Measurements from ENCODE around the gene OPHN1. TPM values are rescaled to one million over a fixed set of nuclear protein-coding genes. Genes with fewer than 3 reads are reported as not detected.

OPHN1 gene
- total RNA-seq, 2 experiments from 2014 or later = 0.04 TPM; not detected in 1

- Mint-ChIP-seq H3K9me3 (peaks cover 2% of the 10 kb centered on the region), H3K4me3 (no peak overlapping the region), H3K27me3 (no peaks in the 10 kb centered on the region), H3K36me3 (ENCODE audit: low read depth) (no peaks in the 10 kb centered on the region), H3K27ac (no peak overlapping the region), H3K4me1 (ENCODE audit: low read depth) (no peaks in the 10 kb centered on the region)
- intact Hi-C loops (cut with micrococcal nuclease) = no loop called here
- ChIA-PET CTCF (interaction anchor here (1.1 kb wide), 1 partner anchor 9 kb away, joined by 4 read pairs; no protein-coding TSS in a partner anchor), POLR2A (no interaction called here)
- no peak for ATAC-seq
- peak; percentile 3 for DNase-seq
- TF ChIP-seq CTCF (IDR thresholded peaks at IDR 0.05) = no peak
These were observed 414.8 kb downstream of the OPHN1 start for GRCh38 chrX:68018248-68019203.

- Mint-ChIP-seq H3K36me3 (ENCODE audit: low read depth) (no peaks in the 10 kb centered on the region), H3K4me1 (ENCODE audit: low read depth) (no peaks in the 10 kb centered on the region), H3K9me3 (peaks cover 3% of the 10 kb centered on the region), H3K27ac (no peak overlapping the region), H3K27me3 (no peaks in the 10 kb centered on the region), H3K4me3 (no peak overlapping the region)
- ChIA-PET CTCF (no interaction called here), POLR2A (no interaction called here)
- ATAC-seq = no peak
- intact Hi-C loops (cut with micrococcal nuclease) = no loop called here
- no peak for TF ChIP-seq CTCF (IDR thresholded peaks at IDR 0.05)
- DNase-seq = no peak
These were observed 434.8 kb downstream of the OPHN1 start for GRCh38 chrX:67998540-67998939.

Other genes starting within 250 kb of the OPHN1 start
- 10 to 100 TPM; 14.3 to 15.9 TPM for gene YIPF6, start 65.6 kb upstream of the OPHN1 start, total RNA-seq
- under 1 TPM; 0.36 to 0.38 TPM for gene STARD8, start 214.2 kb upstream of the OPHN1 start, total RNA-seq